ENCODE measurements around the gene RASSF4. TPM values are rescaled to one million over a fixed set of nuclear protein-coding genes. Genes with fewer than 3 reads are reported as not detected.
A peak's percentile ranks its signal among the peaks of the same experiment; 100 is the strongest.

Gene RASSF4
- total RNA-seq, 1 experiment from 2014 or later, result 2.8 TPM

GRCh38 chr10:44978570-44979280 lies 19.1 kb downstream of the RASSF4 start, which contains the start of gene DEPP1:
DEPP1 (minus strand) TSS chr10:44978809; CDS start chr10:44978030, 779 bp downstream.
- Histone ChIP-seq H3K9me3 (ENCODE audit: control insufficient read depth in 1 of 2, insufficient read depth in 1 of 2, low read depth in 1 of 2, low read length in 2 of 2) (no peaks in the 10 kb centered on the region), H3K4me1 (ENCODE audit: control insufficient read depth in 1 of 2, insufficient read depth in 2 of 2, low read length in 2 of 2) (peaks cover 57 to 75% of the 10 kb centered on the region in 2 experiments), H3K79me2 (ENCODE audit: insufficient read depth, low read length) (no peaks in the 10 kb centered on the region), H3K36me3 (ENCODE audit: control insufficient read depth in 1 of 2, insufficient read depth in 2 of 2, low read length in 2 of 2) (no peaks in the 10 kb centered on the region), H4K20me1 (ENCODE audit: insufficient read depth) (no peaks in the 10 kb centered on the region), H3K9ac (ENCODE audit: low read length) (peak within 1 kb of the TSS; percentile 65), H3K27ac (ENCODE audit: low read depth, low read length) (peak within 1 kb of the TSS; percentile 63), H3K9me2 (ENCODE audit: insufficient read depth) (no peaks in the 10 kb centered on the region), H2AFZ (ENCODE audit: low read depth, low read length, poor library complexity, severe bottlenecking) (no peak within 1 kb of the TSS), H3K4me3 (replicated peaks in 1 of 2; ENCODE audit: low read depth in 1 of 2, low read length in 2 of 2) (peak within 1 kb of the TSS; percentile 43 to 56), H3K4me2 (ENCODE audit: low read length) (peak within 1 kb of the TSS; percentile 89), H3K27me3 (ENCODE audit: insufficient read depth, low read length) (no peaks in the 10 kb centered on the region)
- CTCF ChIA-PET, result interaction anchor here (0.9 to 3.1 kb wide), 3 partner anchors 17 to 46 kb away, joined by 3 to 14 read pairs (median 3); no protein-coding TSS in a partner anchor
- peak; percentile 90 for DNase-seq (ENCODE audit: low read depth, low spot score)
- intact Hi-C loops (cut with micrococcal nuclease), result loop anchor here (1.0 kb wide), 1 partner anchor 19 kb away; the partner anchor contains the start of gene RASSF4
- no TSS peak for BruUV-seq (replicated peaks)
- TF ChIP-seq ZBTB33 (IDR thresholded peaks at IDR 0.05; ENCODE audit: extremely low read depth, insufficient replicate concordance, low read length) (no peak), POLR2A (IDR thresholded peaks at IDR 0.05; ENCODE audit: borderline replicate concordance, extremely low read depth, insufficient read depth, insufficient read length) (peak; percentile 78), ATF3 (IDR thresholded peaks at IDR 0.05) (no peak), SRF (IDR thresholded peaks at IDR 0.05; ENCODE audit: low read depth) (peak; percentile 98), CEBPB (IDR thresholded peaks at IDR 0.05; ENCODE audit: low read depth) (no peak), YY1 (IDR thresholded peaks at IDR 0.05; ENCODE audit: extremely low read depth, insufficient replicate concordance, low read depth, low read length) (peak; percentile 14), FOSL1 (IDR thresholded peaks at IDR 0.05; ENCODE audit: low read depth) (no peak), POLR2AphosphoS5 (IDR thresholded peaks at IDR 0.05; ENCODE audit: low read depth, low read length) (peak; percentile 99), MAX (IDR thresholded peaks at IDR 0.05) (no peak; the same call in 1 of the 2 replicates), CTCF (IDR thresholded peaks at IDR 0.05 in 2 of 3, conservative IDR thresholded peaks at IDR 0.05 in 1 of 3; ENCODE audit: borderline replicate concordance in 1 of 3, insufficient read depth in 1 of 3, low read depth in 2 of 3, low read length in 2 of 3) (0 out of 6 replicates have a peak, but pooled peaks of 1 of the 3 experiments have one; percentile 14), SP1 (IDR thresholded peaks at IDR 0.05; ENCODE audit: low read depth) (peak; percentile 87)
- peak; percentile 59 for ATAC-seq
- POLR2A ChIA-PET, result interaction anchor here (0.7 to 1.8 kb wide), 11 partner anchors 11 to 284 kb away, joined by 3 to 15 read pairs (median 3); no protein-coding TSS in a partner anchor
- RAD21 ChIA-PET (ENCODE audit: low non-redundant PET in 1 of 2, low total read pairs in 2 of 2, uncharacterized antibody in 2 of 2, unreplicated experiment in 2 of 2), result interaction anchor here in 1 of 2 experiments (1.2 kb wide), 1 partner anchor 46 kb away, joined by 3 read pairs; no protein-coding TSS in a partner anchor
